ENCODE results near the gene KLHL13. TPM values are rescaled to one million over a fixed set of nuclear protein-coding genes. Genes with fewer than 3 reads are reported as not detected.

KLHL13 gene
- total RNA-seq, 1 experiment from 2014 or later, result 4.2 TPM

DNA sequence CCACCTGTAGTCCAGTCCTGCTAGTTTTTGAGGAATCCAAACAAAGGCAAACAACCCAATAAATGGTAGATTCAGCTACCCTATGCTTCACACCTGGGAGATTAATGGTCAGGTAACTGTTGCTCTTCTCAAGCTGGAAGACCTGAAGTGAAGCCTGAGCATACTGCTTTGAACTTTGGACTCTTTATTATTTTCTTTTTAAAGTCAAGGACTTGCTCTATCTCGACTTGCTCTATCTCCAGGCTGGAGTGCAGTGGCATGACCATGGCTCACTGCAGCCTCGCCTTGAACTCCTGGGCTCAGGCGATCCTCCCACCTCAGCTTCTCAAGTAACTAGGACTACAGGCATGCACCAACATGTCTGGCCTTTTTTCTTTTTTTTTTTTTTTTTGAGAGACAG is 14.7 kb upstream of the KLHL13 start (continued):
- TF ChIP-seq, protein P1, sequence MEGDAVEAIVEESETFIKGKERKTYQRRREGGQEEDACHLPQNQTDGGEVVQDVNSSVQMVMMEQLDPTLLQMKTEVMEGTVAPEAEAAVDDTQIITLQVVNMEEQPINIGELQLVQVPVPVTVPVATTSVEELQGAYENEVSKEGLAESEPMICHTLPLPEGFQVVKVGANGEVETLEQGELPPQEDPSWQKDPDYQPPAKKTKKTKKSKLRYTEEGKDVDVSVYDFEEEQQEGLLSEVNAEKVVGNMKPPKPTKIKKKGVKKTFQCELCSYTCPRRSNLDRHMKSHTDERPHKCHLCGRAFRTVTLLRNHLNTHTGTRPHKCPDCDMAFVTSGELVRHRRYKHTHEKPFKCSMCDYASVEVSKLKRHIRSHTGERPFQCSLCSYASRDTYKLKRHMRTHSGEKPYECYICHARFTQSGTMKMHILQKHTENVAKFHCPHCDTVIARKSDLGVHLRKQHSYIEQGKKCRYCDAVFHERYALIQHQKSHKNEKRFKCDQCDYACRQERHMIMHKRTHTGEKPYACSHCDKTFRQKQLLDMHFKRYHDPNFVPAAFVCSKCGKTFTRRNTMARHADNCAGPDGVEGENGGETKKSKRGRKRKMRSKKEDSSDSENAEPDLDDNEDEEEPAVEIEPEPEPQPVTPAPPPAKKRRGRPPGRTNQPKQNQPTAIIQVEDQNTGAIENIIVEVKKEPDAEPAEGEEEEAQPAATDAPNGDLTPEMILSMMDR (IDR thresholded peaks at IDR 0.05 in 2 of 3, conservative IDR thresholded peaks at IDR 0.05 in 1 of 3; ENCODE audit: borderline replicate concordance in 1 of 3, insufficient read depth in 1 of 3, low read depth in 2 of 3, low read length in 2 of 3), result no peak
- TF ChIP-seq POLR2AphosphoS5 (IDR thresholded peaks at IDR 0.05; ENCODE audit: low read depth, low read length) (no peak), RAD21 (IDR thresholded peaks at IDR 0.05; ENCODE audit: low read depth) (no peak), YY1 (IDR thresholded peaks at IDR 0.05; ENCODE audit: extremely low read depth, insufficient replicate concordance, low read depth, low read length) (no peak), CEBPB (IDR thresholded peaks at IDR 0.05; ENCODE audit: low read depth) (no peak), SIN3A (IDR thresholded peaks at IDR 0.05; ENCODE audit: low read depth) (no peak)

- Histone ChIP-seq H3K9ac (ENCODE audit: low read length) (no peak overlapping the region), H3K9me3 (ENCODE audit: control insufficient read depth in 1 of 2, insufficient read depth in 1 of 2, low read depth in 1 of 2, low read length in 2 of 2) (no peaks in the 10 kb centered on the region), H2AFZ (ENCODE audit: low read depth, low read length, poor library complexity, severe bottlenecking) (no peak overlapping the region), H3K79me2 (ENCODE audit: insufficient read depth, low read length) (no peaks in the 10 kb centered on the region), H4K20me1 (ENCODE audit: insufficient read depth) (no peaks in the 10 kb centered on the region), H3K4me2 (ENCODE audit: low read length) (no peak overlapping the region), H3K4me1 (ENCODE audit: control insufficient read depth in 1 of 2, insufficient read depth in 2 of 2, low read length in 2 of 2) (no peaks in the 10 kb centered on the region), H3K9me2 (ENCODE audit: insufficient read depth) (no peaks in the 10 kb centered on the region), H3K4me3 (replicated peaks in 1 of 2; ENCODE audit: low read depth in 1 of 2, low read length in 2 of 2) (no peak overlapping the region), H3K27ac (ENCODE audit: low read depth, low read length) (no peak overlapping the region), H3K27me3 (ENCODE audit: insufficient read depth, low read length) (no peaks in the 10 kb centered on the region), H3K36me3 (ENCODE audit: control insufficient read depth in 1 of 2, insufficient read depth in 2 of 2, low read length in 2 of 2) (no peaks in the 10 kb centered on the region)
- ChIA-PET POLR2A (no interaction called here), RAD21 (ENCODE audit: low non-redundant PET in 1 of 2, low total read pairs in 2 of 2, uncharacterized antibody in 2 of 2, unreplicated experiment in 2 of 2) (no interaction called here), CTCF (no interaction called here)
- no peak for ATAC-seq
- no peak for DNase-seq (ENCODE audit: low read depth, low spot score)
- TF ChIP-seq SP1 (IDR thresholded peaks at IDR 0.05; ENCODE audit: low read depth) (no peak), EGR1 (IDR thresholded peaks at IDR 0.05; ENCODE audit: low read depth) (no peak), EZH2 (IDR thresholded peaks at IDR 0.05) (no peak), CBX3 (IDR thresholded peaks at IDR 0.05; ENCODE audit: low read depth) (no peak), ZNF274 (IDR thresholded peaks at IDR 0.05; ENCODE audit: low read depth, low read length) (no peak), ZBTB33 (IDR thresholded peaks at IDR 0.05; ENCODE audit: extremely low read depth, insufficient replicate concordance, low read length) (no peak), EZH2phosphoT487 (IDR thresholded peaks at IDR 0.05; ENCODE audit: borderline replicate concordance) (no peak)
- TF ChIP-seq, protein P2, sequence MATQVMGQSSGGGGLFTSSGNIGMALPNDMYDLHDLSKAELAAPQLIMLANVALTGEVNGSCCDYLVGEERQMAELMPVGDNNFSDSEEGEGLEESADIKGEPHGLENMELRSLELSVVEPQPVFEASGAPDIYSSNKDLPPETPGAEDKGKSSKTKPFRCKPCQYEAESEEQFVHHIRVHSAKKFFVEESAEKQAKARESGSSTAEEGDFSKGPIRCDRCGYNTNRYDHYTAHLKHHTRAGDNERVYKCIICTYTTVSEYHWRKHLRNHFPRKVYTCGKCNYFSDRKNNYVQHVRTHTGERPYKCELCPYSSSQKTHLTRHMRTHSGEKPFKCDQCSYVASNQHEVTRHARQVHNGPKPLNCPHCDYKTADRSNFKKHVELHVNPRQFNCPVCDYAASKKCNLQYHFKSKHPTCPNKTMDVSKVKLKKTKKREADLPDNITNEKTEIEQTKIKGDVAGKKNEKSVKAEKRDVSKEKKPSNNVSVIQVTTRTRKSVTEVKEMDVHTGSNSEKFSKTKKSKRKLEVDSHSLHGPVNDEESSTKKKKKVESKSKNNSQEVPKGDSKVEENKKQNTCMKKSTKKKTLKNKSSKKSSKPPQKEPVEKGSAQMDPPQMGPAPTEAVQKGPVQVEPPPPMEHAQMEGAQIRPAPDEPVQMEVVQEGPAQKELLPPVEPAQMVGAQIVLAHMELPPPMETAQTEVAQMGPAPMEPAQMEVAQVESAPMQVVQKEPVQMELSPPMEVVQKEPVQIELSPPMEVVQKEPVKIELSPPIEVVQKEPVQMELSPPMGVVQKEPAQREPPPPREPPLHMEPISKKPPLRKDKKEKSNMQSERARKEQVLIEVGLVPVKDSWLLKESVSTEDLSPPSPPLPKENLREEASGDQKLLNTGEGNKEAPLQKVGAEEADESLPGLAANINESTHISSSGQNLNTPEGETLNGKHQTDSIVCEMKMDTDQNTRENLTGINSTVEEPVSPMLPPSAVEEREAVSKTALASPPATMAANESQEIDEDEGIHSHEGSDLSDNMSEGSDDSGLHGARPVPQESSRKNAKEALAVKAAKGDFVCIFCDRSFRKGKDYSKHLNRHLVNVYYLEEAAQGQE (IDR thresholded peaks at IDR 0.05; ENCODE audit: low read depth), result no peak
- intact Hi-C loops (cut with micrococcal nuclease), result no loop called here
- BruUV-seq (replicated peaks), result no TSS peak
Measured at GRCh38 chrX:118129681-118130080, 13.1 kb upstream of the KLHL13 start.

All from HCT116 (cell line).